ENCODE results near the gene KAZN.

GRCh38 chr1:14725695-14726094 lies 127.2 kb downstream of the KAZN start:
- TF ChIP-seq CTCF (tag by site-specific recombination; IDR thresholded peaks at IDR 0.05), result no peak
- no peak for TF ChIP-seq ZNF324 (tag by site-specific recombination; IDR thresholded peaks at IDR 0.05)

Measured in HEK293 (cell line).